ENCODE measurements around the gene DDX27. TPM values are rescaled to one million over a fixed set of nuclear protein-coding genes. Genes with fewer than 3 reads are reported as not detected.

DDX27 gene
- total and polyA plus RNA-seq, 2 of the 13 experiments (the other 11 are each of a cell fraction or from before 2014, with no cell fraction given), result 42.6 to 72.8 TPM

- no peak for TF ChIP-seq PRPF4 (IDR thresholded peaks at IDR 0.05; ENCODE audit: low read depth, low read length, poor library complexity, severe bottlenecking)
- no peak for TF ChIP-seq ZNF101 (CRISPR knock-in tag; IDR thresholded peaks at IDR 0.05; ENCODE audit: borderline replicate concordance, low read depth)
- no peak for TF ChIP-seq MED8 (CRISPR knock-in tag; IDR thresholded peaks at IDR 0.05; ENCODE audit: insufficient replicate concordance)
- TF ChIP-seq JARID2 (CRISPR knock-in tag; IDR thresholded peaks at IDR 0.05; ENCODE audit: insufficient replicate concordance), result no peak
- TF ChIP-seq MLX (CRISPR knock-in tag; IDR thresholded peaks at IDR 0.05), result no peak
- no peak for TF ChIP-seq HHEX (CRISPR knock-in tag; IDR thresholded peaks at IDR 0.05)
- no peak for TF ChIP-seq CEBPZ (IDR thresholded peaks at IDR 0.05; ENCODE audit: low read length)
- TF ChIP-seq ZNF564 (CRISPR knock-in tag; IDR thresholded peaks at IDR 0.05), result no peak
- TF ChIP-seq NR2F1 (CRISPR knock-in tag; IDR thresholded peaks at IDR 0.05), result no peak
- no peak for TF ChIP-seq TBL1XR1 (IDR thresholded peaks at IDR 0.05; ENCODE audit: borderline replicate concordance, low read length, partially characterized antibody)
- no peak for TF ChIP-seq NBN (conservative IDR thresholded peaks at IDR 0.05)
- no peak for TF ChIP-seq ZNF326 (CRISPR knock-in tag; IDR thresholded peaks at IDR 0.05; ENCODE audit: borderline replicate concordance)
- no peak for TF ChIP-seq EZH2 (conservative IDR thresholded peaks at IDR 0.05; ENCODE audit: low read depth, low read length)
- no peak for TF ChIP-seq HOXA9 (CRISPR knock-in tag; IDR thresholded peaks at IDR 0.05; ENCODE audit: borderline replicate concordance)
- no peak for TF ChIP-seq NFKB2 (CRISPR knock-in tag; IDR thresholded peaks at IDR 0.05; ENCODE audit: borderline replicate concordance)
- TF ChIP-seq ZNF616 (CRISPR knock-in tag; IDR thresholded peaks at IDR 0.05; ENCODE audit: low read depth), result no peak
- TF ChIP-seq ZNF800 (CRISPR knock-in tag; IDR thresholded peaks at IDR 0.05), result peak; percentile 37; the same call in 1 of the 2 replicates
- no peak for TF ChIP-seq EHMT2 (IDR thresholded peaks at IDR 0.05; ENCODE audit: borderline replicate concordance, low read depth, low read length)
- TF ChIP-seq RARG (CRISPR knock-in tag; IDR thresholded peaks at IDR 0.05; ENCODE audit: low read depth), result no peak
- TF ChIP-seq SP1 (IDR thresholded peaks at IDR 0.05), result no peak
- no peak for TF ChIP-seq SP1 (CRISPR knock-in tag; IDR thresholded peaks at IDR 0.05)
- TF ChIP-seq CBX5 (CRISPR knock-in tag; IDR thresholded peaks at IDR 0.05; ENCODE audit: borderline replicate concordance), result no peak
- no peak; the same call in 1 of the 2 replicates for TF ChIP-seq ZNF3 (CRISPR knock-in tag; IDR thresholded peaks at IDR 0.05)
- peak; percentile 59 for TF ChIP-seq PPARG (CRISPR knock-in tag; conservative IDR thresholded peaks at IDR 0.05)
- peak; percentile 81 for TF ChIP-seq ISX (CRISPR knock-in tag; conservative IDR thresholded peaks at IDR 0.05)
- no peak for TF ChIP-seq ZNF670 (CRISPR knock-in tag; IDR thresholded peaks at IDR 0.05; ENCODE audit: borderline replicate concordance)
Observed at GRCh38 chr20:49185071-49185761, 34.0 kb upstream of the DDX27 start (continued).
